Muscle of back (tissue), 13 donors: ENCODE data around the gene RPS25. TPM values are rescaled to one million over a fixed set of nuclear protein-coding genes. Genes with fewer than 3 reads are reported as not detected.
"Not testable (repeated sequence)": the region's sequence is repeated elsewhere in the genome, so short reads cannot be mapped to it uniquely, and the experiment has no call there.

ENCODE experiments used
- DNase-seq, 3 donors: peaks; one replicate each; pipeline versions ENCODE4 v3.0.0 to v3.0.0-alpha.2; 2013
- long read RNA-seq, 9 donors: transcript quantifications; one replicate each; lab custom pipeline, GENCODE V29; 2026
- polyA plus RNA-seq, 10 donors: library from polyadenylated mRNA; unstranded; fragments of 120-200 nt; gene quantifications; one replicate each; pipeline ENCODE4 v1.2.1, GENCODE V29; 2013; ENCODE audit not compliant: insufficient read length in 10 of 10

Gene RPS25
- polyA plus RNA-seq, result 1,000 to 10,000 TPM; 1,511 to 2,041 (median 1,652) TPM
- long read RNA-seq, donor 1, transcript RPS25-203 (5 exons, 711 nt), result minor isoform, 10 of 2,437 reads
- long read RNA-seq, donor 1, transcript RPS25-201 (2 exons, 1,078 nt), result minor isoform, 16 of 2,437 reads
- long read RNA-seq, donor 1, transcript RPS25-202 (5 exons, 835 nt), result major isoform, 1,860 of 2,437 reads
- long read RNA-seq, donor 1, transcript RPS25-204 (3 exons, 1,462 nt), result minor isoform, 15 of 2,437 reads
- long read RNA-seq, donor 1, partial matches to known transcripts, result 228 of 2,437 reads
- long read RNA-seq, donor 1, other reads (novel, unspliced or antisense), result 305 of 2,437 reads
- long read RNA-seq, donor 2, transcript RPS25-201 (2 exons, 1,078 nt), result minor isoform, 35 of 2,411 reads
- long read RNA-seq, donor 2, transcript RPS25-204 (3 exons, 1,462 nt), result minor isoform, 12 of 2,411 reads
- long read RNA-seq, donor 2, transcript RPS25-202 (5 exons, 835 nt), result major isoform, 1,843 of 2,411 reads
- long read RNA-seq, donor 2, transcript RPS25-203 (5 exons, 711 nt), result minor isoform, 15 of 2,411 reads
- long read RNA-seq, donor 2, partial matches to known transcripts, result 247 of 2,411 reads
- long read RNA-seq, donor 2, other reads (novel, unspliced or antisense), result 258 of 2,411 reads
- long read RNA-seq, donor 3, transcript RPS25-202 (5 exons, 835 nt), result major isoform, 5 of 5 reads
- long read RNA-seq, donor 3, partial matches to known transcripts, result 0 of 5 reads
- long read RNA-seq, donor 3, other reads (novel, unspliced or antisense), result 0 of 5 reads
- long read RNA-seq, donor 4, transcript RPS25-202 (5 exons, 835 nt), result major isoform, 1,550 of 2,018 reads
- long read RNA-seq, donor 4, transcript RPS25-201 (2 exons, 1,078 nt), result minor isoform, 18 of 2,018 reads
- long read RNA-seq, donor 4, transcript RPS25-204 (3 exons, 1,462 nt), result minor isoform, 25 of 2,018 reads
- long read RNA-seq, donor 4, transcript RPS25-203 (5 exons, 711 nt), result minor isoform, 5 of 2,018 reads
- long read RNA-seq, donor 4, partial matches to known transcripts, result 197 of 2,018 reads
- long read RNA-seq, donor 4, other reads (novel, unspliced or antisense), result 219 of 2,018 reads
- long read RNA-seq, donor 5, transcript RPS25-201 (2 exons, 1,078 nt), result minor isoform, 27 of 3,214 reads
- long read RNA-seq, donor 5, transcript RPS25-203 (5 exons, 711 nt), result minor isoform, 23 of 3,214 reads
- long read RNA-seq, donor 5, transcript RPS25-202 (5 exons, 835 nt), result major isoform, 2,499 of 3,214 reads
- long read RNA-seq, donor 5, transcript RPS25-204 (3 exons, 1,462 nt), result minor isoform, 23 of 3,214 reads
- long read RNA-seq, donor 5, partial matches to known transcripts, result 259 of 3,214 reads
- long read RNA-seq, donor 5, other reads (novel, unspliced or antisense), result 378 of 3,214 reads
- long read RNA-seq, donor 6, transcript RPS25-203 (5 exons, 711 nt), result minor isoform, 16 of 2,606 reads
- long read RNA-seq, donor 6, transcript RPS25-201 (2 exons, 1,078 nt), result minor isoform, 12 of 2,606 reads
- long read RNA-seq, donor 6, transcript RPS25-204 (3 exons, 1,462 nt), result minor isoform, 12 of 2,606 reads
- long read RNA-seq, donor 6, transcript RPS25-202 (5 exons, 835 nt), result major isoform, 2,051 of 2,606 reads
- long read RNA-seq, donor 6, partial matches to known transcripts, result 169 of 2,606 reads
- long read RNA-seq, donor 6, other reads (novel, unspliced or antisense), result 336 of 2,606 reads
- long read RNA-seq, donor 7, transcript RPS25-201 (2 exons, 1,078 nt), result minor isoform, 21 of 1,603 reads
- long read RNA-seq, donor 7, transcript RPS25-202 (5 exons, 835 nt), result major isoform, 1,140 of 1,603 reads
- long read RNA-seq, donor 7, partial matches to known transcripts, result 242 of 1,603 reads
- long read RNA-seq, donor 7, other reads (novel, unspliced or antisense), result 188 of 1,603 reads
- long read RNA-seq, donor 8, transcript RPS25-204 (3 exons, 1,462 nt), result minor isoform, 14 of 1,703 reads
- long read RNA-seq, donor 8, transcript RPS25-203 (5 exons, 711 nt), result minor isoform, 6 of 1,703 reads
- long read RNA-seq, donor 8, transcript RPS25-202 (5 exons, 835 nt), result major isoform, 1,319 of 1,703 reads
- long read RNA-seq, donor 8, transcript RPS25-201 (2 exons, 1,078 nt), result minor isoform, 19 of 1,703 reads
- long read RNA-seq, donor 8, partial matches to known transcripts, result 173 of 1,703 reads
- long read RNA-seq, donor 8, other reads (novel, unspliced or antisense), result 171 of 1,703 reads
- long read RNA-seq, donor 9, transcript RPS25-202 (5 exons, 835 nt), result major isoform, 234 of 306 reads
- long read RNA-seq, donor 9, partial matches to known transcripts, result 27 of 306 reads
- long read RNA-seq, donor 9, other reads (novel, unspliced or antisense), result 38 of 306 reads

- peak; percentile 97 to 99 (median 98) for DNase-seq
These were observed at the start of gene RPS25, which contains the start of gene TRAPPC4 for GRCh38 chr11:119018074-119018938. TSS of gene RPS25 (minus strand) at chr11:119018343. CDS start at chr11:119018284, 59 bp downstream. TSS of gene TRAPPC4 (plus strand) at chr11:119018766. CDS start at chr11:119018796, 30 bp downstream.

GRCh38 chr11:119067371-119068222 is 49.5 kb upstream of the RPS25 start, which contains the start of gene VPS11:
TSS of gene VPS11 (plus strand) at chr11:119067818. CDS start at chr11:119067824, 6 bp downstream.
- peak; percentile 96 to 98 (median 96) for DNase-seq

- peak in 1 of 3 donors; percentile 33 for DNase-seq
These were observed 47.2 kb upstream of the RPS25 start for GRCh38 chr11:119065369-119065768.

- DNase-seq, result no peak
These were observed 44.6 kb upstream of the RPS25 start for GRCh38 chr11:119062779-119063178.

DNA sequence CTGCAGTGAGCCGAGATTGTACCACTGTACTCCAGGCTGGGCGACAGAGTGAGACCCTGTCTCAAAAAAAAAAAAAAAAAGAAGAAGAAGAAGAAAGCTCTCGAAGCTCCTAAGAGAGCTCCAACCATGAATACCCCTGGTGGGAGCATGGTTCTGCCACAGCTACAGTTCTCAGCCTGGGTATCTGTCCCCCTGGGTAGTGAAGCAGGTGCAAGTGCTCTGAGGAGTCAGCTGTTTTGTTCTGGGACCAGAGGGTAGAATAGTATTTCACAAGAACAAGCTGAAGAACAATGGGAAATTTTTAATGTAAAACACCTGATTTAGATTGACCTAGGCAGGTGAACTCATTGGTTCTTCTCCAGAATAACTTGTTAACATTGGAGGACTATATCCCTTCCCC is 43.1 kb upstream of the RPS25 start:
- DNase-seq, result no peak

- DNase-seq, result not testable (repeated sequence)
These were observed 41.0 kb upstream of the RPS25 start for GRCh38 chr11:119059128-119059527.

DNA sequence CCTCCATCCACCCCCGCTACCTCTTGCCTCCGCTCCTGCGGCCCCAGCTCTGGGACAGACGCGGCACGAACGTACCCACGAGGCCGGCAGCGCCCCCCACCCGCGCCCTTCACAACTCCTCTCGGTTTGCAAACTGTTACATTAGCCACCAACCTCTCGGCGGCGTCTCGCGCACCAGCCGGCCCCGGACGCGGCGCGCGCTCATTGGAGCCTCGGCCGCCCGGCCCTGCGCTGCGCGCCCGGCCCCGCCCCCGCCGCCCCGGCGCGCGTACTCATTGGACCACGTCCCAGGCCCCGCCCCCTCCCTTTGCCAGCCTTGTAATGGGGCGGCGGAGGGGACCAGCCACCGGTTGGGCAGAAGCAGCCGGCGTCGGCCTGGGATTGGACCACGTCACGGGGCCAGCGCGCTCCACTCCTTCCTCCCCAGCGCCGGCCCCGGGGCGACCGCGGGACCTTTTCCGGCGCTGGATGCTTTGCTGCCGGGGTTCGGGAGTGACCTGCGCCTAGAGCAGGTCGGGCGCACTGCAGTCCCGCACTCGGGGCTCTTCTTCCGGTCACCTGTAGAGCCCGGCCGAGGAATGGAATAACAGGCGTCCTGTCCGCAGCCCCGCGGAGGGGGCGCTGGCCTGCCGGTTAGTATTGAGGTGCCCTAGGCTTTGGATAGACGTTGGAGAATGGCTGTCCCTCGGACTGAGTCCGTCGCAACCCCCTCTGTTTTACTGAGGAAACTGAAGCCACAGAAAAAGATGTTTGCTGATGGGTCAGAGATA is 39.0 kb upstream of the RPS25 start, which contains the start of gene HYOU1:
TSS of gene HYOU1 (minus strand) at position 206 of the 770 bp plus-strand sequence. CDS start 1,045 bp downstream, outside the sequence.
- peak; percentile 95 to 98 (median 96) for DNase-seq

DNA sequence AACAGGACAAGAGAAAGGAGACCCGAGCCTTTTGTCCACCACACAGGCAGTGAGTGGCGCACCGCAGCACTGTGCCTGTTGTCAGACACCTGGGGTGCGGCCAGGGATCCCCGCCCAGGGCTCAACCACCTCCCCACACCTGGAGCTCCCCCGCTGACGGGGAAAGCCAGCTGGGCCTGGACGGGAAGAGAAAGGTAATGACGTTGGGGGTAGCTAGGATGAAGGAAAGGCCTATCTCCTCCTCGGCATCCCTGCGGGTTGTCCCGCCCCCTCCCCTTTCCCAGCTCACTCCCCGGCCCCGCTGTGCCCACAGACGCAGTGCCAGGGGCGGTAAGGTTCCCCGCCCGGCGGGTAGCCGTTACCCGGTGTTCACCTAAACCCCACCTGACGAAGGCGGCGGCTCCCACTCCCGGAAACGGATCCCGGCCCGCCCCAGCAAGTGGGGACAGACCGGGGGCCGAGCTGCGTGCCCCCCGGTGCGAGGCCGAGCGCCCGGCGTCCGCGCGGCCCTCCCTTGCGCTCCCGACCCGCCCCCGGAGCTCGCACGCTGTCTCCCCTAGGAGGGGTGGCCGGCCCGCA is 38.4 kb upstream of the RPS25 start:
- peak in 1 of 3 donors; percentile 12 for DNase-seq

DNA sequence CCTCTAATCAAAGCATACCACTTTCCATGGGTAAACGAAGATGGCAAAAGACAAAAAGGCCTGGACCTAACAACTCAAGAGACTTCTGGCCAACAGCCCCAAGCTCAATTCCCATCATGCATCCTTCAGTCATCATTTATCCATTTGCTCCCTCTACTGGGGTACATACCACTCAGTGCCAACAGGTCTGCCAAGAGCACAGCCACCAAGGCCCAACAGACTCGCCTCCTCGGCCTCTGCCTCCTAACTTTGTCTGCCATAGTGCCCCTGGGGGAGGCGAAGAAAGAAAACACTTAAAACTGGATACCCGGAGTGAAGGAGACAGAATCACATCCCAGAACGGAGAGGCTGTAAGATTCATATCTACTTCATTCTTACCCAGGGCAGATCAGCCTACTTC is 37.8 kb upstream of the RPS25 start:
- DNase-seq, result no peak

DNA sequence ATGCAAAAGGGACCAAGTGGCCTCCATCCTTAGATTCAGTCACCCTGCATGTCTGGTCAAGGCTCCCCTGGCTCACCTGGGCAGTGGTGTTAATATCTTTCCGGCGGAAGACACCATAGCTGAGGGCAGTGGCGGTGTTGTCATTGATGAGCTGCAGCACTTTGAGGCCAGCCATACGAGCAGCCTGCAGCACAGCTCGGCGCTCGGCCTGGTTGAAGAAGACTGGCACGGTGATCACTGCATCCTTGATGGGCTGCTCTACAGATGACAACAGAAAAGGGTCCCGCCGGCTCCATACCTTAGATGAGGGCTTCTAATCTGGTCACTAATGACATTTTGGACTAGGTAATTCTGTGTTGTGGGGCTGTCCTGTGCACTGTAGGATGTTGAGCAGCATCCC is 36.3 kb upstream of the RPS25 start:
- DNase-seq, result no peak

GRCh38 chr11:119052163-119052814 is 34.1 kb upstream of the RPS25 start:
- no peak for DNase-seq

GRCh38 chr11:119051440-119052162 is 33.5 kb upstream of the RPS25 start:
- no peak for DNase-seq

- DNase-seq, result no peak
These were observed 30.9 kb upstream of the RPS25 start for GRCh38 chr11:119049081-119049480.

DNA sequence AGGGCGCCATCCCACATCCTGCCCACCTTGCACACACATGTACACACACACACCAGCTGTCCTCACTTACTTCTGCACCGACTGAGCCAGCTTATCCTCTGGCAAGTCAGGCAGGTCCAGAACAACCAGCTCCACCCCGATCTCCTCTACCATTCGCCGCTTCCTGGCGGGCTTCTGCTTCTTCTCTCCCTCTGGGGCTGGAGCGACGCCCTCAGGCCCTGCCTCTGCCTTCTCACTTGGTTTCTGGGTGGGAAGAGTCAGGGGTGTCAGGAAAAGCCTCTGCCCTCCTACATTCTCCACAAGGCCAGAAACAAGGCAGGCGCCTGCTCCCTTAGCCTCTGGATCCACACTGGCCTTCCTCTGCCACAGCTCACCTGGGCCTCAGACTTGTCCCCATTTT is 30.5 kb upstream of the RPS25 start:
- DNase-seq, result no peak
